Stimulated activated CD8-positive, alpha-beta memory T cell treated with anti-CD3 and anti-CD28 coated beads, Interleukin-12 subunit alpha, Interleukin-12 subunit beta, amount 100 ng/mL, for 24 hours (primary cell): Measurements from ENCODE around the gene SYT8.
A peak's percentile ranks its signal among the peaks of the same experiment; 100 is the strongest.
"Not testable (repeated sequence)": the region's sequence is repeated elsewhere in the genome, so short reads cannot be mapped to it uniquely, and the experiment has no call there.

ENCODE experiments used
- DNase-seq: peaks from one replicate; pipeline ENCODE4 v3.0.0-alpha.2; 2020; ENCODE audit errors: extremely low read depth

The SYT8 gene

DNA sequence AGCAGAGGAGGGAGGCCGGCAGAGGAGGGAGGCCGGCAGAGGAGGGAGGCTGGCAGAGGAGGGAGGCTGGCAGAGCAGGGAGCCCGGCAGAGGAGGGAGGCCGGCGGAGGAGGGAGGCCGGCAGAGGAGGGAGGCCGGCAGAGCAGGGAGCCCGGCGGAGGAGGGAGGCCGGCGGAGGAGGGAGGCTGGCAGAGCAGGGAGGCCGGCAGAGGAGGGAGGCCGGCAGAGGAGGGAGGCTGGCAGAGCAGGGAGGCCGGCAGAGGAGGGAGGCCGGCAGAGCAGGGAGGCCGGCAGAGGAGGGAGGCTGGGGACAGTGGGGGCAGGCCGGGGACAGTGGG is 39.0 kb downstream of the SYT8 start:
- DNase-seq: not testable (repeated sequence)

DNA sequence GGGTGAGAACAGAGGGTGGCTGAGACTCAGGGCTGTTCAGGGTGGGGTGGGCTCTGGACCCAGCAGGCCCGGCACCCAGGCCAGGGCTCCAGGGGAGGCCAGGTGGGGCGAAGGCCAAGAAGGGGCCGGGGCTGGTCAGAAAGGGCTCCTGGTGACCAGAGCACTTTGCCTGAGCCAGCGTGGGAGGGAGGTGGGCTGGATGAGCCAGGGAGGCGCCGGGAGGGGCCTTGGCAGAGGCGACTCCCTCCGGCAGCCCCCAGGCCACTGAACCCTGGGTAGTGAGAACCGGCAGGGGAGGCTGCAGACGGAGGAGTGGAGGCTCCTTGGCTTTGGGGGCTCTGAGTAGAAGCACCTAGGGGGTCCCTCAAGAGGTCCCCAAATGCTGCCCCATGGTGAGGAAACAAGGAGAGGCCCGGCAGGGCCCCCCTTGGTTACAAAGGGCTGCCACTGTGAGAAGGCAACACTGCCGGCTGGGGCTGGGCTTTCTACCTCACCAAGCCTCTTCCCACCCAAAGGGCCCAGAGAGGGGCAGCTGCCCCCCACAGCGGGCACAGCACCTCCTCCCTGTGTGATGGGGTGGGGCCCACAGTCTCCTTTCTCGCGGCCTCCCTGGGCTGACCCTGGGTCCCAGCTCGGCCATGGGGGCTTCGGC is 39.8 kb downstream of the SYT8 start:
- not testable (repeated sequence) for DNase-seq

DNA sequence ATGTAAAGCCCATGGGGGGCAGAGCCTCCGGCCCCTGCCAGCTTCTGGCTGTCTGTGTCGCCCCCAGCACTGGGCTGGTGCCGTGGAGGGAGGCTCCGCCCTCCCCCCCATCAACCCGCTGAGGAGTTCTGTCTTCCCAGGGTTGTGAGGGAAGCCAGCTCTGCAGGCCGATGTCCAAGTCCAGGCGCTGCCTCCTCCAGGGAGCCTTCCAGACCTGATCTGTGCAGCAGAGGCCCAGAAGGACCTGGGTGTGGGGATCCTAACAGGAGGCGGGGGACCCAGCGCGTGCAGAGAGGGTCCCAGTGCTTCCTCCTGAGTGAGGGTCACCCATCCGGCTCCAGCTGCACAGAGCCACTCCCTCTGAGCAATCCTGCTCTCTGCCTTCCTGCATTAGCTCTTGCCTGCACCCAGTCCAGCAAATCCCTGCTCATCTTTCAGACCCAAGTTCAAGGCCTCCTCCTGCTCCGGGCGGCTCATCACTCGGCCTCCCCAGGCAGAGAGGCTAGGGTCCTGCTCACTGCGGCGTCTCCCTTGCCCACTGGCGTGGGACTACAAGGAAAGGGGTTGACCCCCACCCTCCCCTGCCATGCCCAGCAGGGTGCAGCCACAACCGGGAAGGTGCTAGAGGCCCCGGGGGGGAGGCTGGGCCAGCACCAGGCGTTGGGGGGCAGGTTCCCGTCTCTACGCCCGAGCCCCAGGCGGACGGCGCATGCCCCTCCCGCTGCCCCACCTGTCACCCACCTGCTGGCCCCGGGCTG is 40.5 kb downstream of the SYT8 start:
- DNase-seq: no peak

DNA sequence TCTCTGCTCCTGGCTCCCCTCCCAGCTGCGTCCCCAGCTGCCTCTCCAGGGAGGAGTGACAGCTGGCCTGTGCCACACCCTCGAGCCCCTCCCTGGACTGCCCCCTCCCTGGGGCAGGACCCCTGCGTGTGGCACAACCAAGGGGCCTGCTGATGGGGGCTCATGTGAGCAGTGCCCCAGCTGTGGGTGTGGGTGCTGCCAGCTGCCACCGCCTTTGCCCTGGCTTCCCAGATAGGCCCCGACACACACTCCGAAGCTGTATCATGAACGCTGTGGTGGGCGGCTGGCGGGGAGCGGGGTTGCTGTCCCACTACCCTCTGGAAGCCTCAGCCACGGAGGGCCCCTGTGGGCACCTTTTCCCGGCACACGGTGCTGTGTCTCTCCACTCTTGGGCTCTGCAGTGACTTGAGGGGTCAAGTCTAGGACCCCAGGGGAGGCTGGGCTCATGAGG is 41.1 kb downstream of the SYT8 start:
- not testable (repeated sequence) for DNase-seq

DNA sequence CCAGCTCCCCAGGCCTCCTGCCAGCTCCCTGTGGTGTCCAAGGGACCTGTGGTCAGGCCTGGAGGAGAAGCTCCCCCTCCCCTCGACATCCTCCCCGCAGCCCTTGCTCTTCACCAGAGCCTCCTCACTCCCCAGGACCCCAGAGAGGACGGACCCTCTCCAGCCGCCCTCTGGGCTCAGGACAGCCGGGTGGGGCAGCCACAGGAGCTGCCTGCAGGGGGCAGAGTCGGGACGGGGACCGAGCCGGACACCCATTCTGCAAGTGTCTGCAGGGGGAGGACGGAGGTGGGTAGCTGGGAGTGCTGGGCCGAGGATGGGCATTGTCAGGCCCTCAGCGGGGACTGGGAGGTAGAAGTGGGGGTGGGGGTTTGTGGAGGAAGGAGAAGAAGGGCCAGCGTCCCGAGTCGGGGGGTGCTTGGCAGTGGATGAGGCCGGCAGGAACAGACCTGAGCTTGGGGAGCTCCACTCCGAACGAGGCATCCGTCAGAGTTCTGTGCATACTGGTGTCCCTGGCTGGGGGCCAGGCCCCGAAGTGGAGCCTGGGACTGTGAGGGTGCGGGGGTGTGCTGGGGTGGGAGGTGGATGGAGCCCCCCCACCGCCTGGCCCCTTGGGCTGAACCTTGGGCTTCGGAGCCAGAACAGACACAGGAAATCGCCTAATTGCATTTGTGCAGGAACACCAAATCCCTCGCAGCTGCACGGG is 41.7 kb downstream of the SYT8 start:
- no peak for DNase-seq

DNA sequence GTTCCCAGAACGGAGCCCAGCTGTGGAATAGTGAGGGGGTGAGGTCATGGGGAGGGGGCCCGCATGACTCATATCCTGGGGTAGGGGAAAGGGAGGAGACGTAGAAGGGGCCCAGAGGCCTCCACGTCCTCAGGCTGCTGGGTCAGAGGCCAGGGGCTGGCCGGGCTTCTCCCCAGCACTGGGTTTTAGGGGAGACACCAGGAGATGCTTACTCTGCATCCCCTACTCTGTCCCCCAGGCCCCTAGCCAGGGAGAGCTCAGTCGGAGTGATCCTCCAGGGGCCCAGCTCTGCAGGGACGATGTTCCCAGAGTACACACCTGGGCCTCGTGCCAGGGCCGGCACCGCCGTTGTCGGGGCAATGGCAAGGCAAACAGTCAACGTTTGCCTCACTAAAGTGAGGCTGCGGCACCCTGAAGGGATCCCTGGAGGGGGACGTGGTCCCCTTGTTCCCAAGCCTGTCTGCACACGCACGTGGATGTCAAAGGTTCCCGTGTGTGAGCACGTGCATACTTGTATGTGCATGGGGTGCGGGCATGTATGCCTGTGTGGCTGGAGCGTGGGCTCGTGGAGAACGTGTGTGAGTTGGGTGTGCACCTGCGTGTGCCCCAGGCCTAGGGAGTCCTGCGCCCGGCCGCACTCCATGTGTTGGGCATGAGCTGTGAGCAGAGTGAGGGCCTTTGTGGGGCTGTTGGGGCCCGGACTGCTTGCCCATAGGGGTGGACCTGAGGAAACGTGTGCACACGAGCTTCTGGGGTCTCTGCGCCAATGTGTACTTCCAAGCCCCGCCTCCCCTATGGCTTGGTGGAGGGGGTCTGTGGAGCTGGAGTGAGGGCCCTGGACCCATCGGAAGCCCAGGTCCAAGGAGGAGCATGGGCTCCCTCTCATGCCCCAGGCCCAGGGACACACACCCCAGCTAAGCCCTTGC is 42.7 kb downstream of the SYT8 start:
- no peak for DNase-seq

DNA sequence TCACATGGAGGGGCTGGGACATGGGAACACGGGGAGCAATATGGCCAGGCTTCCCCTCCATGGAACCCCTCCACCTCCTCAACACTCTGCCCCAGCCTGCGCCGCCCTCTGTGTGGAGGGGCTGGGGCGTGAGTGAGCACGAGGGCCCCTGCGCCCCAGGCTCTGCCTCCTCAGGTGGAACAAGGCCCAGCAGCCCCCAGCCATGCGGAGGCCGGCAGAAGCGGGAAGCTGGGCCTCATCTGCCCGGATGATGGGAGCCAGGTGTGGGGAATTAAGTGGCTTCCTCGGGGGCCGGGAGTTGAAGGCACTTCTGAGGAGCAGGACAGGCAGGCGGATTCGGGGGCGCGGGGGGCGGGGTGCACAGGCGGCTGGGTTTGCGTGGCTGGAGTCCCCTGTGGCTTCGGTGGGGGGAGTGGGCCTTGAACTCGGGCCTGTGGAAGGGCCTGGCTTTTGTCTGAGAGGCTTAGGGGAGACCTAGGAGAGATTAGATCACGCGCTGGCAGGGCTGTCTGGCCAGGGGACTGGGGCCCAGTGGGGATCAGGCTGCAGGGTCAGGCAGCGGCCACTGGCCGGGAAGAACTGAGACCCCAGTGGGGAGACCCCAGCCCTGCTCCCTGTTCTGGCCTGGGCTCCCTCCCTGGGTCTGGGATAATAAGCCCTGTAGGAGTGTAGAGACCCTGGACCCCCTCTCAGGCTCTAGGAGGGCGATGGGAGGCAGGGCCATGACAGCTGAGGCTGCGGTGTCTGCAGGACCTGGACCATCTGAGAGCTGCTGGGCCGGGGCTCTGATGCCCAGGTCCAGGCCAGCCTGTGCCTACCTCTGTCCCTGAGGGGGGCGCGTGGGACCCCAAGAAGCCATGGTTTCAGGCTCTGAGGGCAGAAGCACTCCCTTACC is 43.6 kb downstream of the SYT8 start:
- DNase-seq: no peak

DNA sequence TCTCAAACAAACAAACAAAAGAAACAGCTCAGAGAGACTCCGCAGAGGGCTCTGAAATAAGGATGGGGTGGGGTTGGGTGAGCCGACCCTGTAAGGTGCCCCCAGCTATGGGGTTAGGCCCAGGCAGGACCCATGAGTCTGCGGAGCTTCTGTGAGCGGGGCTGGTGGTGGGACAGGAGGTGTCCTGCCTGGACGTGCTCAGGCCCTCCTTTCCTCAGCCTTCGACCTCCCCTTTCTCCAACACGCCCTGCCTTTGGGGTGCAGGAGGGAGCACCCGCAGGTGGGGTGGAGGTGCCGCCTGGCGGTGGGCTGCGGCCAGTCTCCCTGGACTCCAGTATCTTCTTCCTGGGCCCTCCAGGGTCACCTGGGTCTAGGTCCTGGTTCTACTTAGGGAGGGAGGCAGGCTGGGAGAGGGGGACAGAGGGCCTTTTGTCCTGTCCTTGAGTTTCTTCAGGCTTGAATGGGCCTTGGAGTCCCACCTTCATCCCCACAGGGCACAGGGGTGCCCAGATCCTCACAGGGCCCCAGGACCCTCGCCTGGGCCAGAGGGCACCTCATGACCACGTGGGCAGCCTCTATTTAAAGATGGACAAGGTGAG is 44.7 kb downstream of the SYT8 start:
- DNase-seq: no peak

DNA sequence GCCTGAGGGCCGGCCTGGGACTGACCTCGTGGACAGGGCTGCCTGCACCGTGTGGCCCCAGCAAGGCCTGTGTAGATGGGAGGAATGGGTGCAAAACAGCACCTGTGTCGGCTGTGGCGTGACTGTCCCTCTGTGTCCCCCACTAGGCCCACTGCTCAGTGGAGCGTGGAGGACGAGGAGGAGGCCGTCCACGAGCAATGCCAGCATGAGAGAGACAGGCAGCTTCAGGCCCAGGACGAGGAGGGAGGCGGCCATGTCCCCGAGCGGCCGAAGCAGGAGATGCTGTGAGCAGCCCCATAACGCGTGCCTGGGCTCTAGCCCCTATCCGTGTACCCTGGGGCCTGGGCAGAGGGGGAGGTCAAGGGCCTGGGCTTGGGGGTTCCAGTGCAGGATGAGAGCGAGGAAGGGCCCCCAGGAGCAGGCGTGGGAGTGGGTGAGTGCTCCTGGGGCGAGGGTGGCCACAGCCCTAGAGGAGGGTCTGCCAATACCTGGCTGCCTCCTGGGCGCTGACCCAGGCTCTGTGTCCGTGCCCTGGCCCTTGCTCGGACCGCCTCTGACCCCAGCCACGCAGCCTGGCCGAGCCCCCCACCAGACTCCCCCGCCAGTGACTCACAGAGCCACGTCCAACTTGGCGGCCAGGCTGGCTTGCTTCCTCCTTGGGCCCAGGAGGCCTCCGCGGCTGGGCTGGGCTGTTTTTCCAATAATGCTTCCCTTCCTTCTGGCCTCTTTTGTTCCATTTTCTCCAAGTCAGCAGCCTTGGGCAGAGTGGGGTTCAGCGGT is 45.3 kb downstream of the SYT8 start:
- no peak for DNase-seq

DNA sequence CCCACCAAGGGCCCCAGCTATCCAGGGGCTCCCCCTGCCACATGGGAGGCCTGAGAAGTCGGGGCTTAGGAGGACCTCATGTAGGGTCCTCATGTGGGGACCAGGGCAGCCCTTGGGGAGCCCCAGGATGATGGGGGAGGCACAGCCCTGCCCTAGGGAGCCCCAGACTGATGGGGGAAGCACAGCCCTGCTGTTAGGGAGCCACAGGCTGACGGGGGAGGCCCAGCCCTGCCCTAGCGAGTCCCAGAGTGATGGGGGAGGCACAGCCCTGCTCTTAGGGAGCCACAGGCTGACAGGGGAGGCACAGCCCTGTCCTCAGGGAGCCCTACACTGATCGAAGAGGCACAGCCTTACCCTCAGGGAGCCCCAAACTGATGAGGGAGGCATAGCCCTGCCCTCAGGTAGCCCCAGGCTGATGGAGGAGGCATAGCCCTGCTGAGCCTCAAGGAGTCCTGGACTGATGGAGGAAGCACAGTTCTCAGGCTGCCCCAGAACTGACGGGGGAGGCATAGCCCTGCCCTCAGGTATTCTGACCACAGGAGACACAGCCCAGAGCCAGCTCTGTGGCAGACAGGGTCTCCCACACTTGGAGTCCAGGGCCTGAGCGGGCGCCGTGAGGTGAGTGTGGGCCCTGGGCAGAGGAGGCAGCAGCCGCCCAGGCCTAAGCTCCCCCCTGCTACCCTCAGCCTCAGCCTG is 46.1 kb downstream of the SYT8 start:
- DNase-seq: no peak

DNA sequence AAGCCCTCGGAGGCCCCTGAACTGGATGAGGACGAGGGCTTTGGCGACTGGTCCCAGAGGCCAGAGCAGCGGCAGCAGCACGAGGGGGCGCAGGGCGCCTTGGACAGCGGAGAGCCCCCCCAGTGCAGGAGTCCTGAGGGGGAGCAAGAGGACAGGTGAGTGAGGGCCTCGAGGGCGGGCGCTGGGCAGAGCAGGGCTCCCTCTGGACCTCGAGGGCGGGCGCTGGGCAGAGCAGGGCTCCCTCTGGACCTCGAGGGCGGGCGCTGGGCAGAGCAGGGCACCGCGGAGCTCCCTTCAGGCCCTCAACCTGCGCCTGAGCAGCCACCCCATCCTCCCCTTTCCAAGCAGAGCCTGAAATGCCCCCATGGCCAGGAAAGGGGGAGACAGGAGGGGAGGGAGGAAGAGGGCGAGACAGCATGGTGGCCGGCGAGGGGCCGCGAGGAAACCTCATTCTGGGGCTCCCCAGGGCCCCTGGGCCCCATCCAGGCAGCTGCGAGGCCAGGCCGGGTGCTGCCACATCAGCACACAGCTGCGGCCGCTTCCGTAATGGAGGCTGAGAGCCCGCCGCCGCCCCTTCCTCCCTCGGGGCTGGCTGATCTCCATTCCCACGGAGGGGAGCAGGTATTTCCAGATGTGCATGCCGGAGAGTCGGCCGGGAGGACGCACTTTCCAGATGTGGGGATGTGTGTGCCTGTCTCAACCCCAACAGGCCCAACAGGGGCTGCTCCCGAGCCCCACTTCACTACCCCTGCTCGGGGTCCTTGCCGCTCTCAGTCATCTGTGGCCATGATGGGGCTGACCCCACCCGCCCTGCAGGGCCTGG is 46.9 kb downstream of the SYT8 start:
- no peak for DNase-seq

DNA sequence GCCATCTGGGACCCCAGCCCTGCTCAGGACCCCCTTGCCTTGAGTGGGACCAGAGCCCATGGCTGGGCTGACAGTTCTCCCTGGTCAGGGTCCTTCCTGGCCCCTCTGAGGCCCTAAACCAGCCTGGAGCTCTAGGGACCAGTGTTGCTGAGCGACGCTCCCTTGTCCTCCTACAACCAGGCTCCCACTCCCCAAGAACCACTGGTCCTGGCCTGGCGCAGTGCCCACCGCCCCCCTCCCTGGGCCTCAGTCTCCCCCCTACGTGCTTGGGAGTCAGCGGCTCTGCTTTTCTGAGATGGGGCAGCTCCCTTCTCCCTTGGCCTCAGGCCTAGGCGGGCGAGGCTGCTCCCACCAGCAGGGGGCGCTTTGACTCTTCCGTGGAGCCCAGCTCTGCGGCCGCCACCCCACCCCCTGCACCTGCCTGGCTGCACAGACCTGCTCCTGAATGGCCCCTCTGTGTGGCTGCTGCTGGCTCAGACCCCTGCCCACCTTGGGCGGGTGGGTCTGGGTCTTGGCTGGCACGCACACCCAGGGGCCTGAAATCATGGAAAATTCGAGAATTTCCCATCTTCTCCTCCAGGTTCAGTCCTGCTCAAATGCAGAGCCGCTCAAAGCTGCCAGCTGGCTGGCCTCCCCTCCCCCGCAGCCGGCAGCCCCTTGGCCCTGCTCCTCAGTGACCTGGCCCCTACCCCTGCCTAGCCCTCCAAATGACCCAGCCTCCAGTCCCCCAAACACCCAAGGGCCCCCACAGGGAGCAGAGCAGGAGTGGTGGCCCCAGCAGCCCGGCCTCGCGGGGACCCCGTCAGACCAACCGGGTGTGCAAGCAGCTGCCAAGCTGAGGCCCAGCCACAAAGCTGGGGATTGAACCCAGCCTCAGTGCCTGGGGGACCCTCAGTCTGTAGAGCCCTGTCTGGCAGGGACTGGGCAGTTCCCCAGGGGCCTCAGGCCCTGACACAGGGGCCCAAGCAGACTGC is 47.8 kb downstream of the SYT8 start:
- DNase-seq: peak; percentile 65

DNA sequence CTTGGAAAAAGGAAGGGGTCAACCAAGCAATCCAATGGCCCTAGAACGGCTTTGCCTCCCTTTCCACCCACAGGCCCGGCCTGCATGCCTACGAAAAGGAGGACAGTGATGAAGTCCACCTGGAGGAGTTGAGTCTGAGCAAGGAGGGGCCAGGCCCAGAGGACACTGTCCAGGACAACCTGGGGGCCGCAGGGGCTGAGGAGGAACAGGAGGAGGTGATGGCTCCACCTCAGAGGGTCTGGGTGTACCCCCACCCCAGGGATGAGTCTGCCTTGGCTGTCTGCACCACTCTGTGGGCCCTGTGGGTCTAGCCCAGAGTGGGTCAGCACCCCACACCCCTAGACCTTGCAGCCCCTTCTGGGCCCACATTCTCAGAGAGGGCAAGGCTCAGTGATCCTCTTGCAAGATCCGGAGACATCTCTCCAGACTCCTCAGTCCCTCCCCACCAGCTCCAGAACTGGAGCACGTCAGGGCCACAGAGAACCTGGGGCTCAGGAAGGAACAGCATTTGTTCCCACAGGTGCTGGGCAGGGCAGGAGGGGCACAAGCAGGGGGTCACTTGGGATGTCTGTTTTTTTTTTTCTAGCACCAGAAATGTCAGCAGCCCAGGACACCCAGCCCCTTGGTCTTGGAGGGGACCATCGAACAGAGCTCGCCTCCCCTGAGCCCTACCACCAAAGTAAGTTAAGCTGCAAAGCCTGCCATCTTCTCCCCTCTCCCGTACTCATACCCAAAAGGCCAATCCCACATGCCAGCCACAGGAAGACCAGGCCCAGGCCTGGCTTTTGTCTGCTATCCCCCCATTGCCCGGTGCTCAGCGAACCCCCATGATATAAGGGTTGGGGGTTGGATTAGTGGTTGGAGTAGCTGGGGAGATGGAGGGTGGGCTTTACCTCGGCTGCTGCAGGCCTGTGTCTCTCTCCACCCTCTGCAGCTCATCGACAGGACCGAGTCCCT is 48.8 kb downstream of the SYT8 start:
- no peak for DNase-seq

DNA sequence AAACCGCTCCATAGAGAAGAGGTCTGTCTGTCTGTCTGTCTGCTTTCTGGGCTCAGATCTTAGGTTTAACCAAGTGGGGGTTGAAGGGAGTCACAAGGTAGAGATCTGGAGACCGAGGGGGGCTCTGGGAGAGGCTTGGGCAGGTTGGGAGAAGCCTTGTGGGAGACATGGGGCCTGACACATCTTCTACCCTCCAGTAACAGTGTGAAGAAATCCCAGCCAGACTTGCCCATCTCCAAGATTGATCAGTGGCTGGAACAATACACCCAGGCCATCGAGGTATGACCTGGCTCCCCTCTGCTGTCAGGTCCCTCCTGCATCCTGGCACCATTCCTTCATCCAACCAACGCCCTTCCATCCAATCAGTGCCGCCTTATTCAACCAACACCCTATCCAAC is 49.5 kb downstream of the SYT8 start:
- no peak for DNase-seq

DNA sequence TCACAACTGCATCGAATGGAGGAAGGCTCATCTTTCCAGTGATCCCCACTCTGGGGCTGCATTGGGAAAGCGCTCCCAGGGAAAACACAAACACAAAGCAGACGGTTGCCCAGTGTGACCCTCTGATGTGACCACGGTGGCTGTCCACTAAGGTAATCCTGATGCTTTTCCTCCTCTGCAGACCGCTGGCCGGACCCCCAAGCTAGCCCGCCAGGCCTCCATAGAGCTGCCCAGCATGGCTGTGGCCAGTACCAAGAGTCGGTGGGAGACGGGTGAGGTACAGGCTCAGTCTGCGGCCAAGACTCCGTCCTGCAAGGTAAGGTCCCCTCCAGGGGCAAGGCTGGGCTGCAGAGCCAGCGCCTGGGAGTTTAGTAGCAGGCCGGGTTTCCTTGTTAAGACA is 51.8 kb downstream of the SYT8 start:
- not testable (repeated sequence) for DNase-seq
